PC-3 (cell line): ENCODE results near the gene TEKTIP1.

Experiments used
- EZH2phosphoT487 ChIP-seq: fragments of 300-600 bp; sonication (generic); IDR thresholded peaks from 2 replicates; pipeline ENCODE4 v1.6.1; 2018; ENCODE audit warnings: mild to moderate bottlenecking, antibody characterized with exemption, low read length, borderline replicate concordance
- TF ChIP-seq, protein P1 (sequence below): fragments of 300-600 bp; sonication (generic); conservative IDR thresholded peaks from 2 replicates; pipeline ENCODE4 v1.5.1; 2017; ENCODE audit warnings: antibody characterized with exemption, low read depth, mild to moderate bottlenecking, low read length

- TF ChIP-seq, protein P1, sequence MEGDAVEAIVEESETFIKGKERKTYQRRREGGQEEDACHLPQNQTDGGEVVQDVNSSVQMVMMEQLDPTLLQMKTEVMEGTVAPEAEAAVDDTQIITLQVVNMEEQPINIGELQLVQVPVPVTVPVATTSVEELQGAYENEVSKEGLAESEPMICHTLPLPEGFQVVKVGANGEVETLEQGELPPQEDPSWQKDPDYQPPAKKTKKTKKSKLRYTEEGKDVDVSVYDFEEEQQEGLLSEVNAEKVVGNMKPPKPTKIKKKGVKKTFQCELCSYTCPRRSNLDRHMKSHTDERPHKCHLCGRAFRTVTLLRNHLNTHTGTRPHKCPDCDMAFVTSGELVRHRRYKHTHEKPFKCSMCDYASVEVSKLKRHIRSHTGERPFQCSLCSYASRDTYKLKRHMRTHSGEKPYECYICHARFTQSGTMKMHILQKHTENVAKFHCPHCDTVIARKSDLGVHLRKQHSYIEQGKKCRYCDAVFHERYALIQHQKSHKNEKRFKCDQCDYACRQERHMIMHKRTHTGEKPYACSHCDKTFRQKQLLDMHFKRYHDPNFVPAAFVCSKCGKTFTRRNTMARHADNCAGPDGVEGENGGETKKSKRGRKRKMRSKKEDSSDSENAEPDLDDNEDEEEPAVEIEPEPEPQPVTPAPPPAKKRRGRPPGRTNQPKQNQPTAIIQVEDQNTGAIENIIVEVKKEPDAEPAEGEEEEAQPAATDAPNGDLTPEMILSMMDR: no peak
- TF ChIP-seq EZH2phosphoT487: no peak
Measured at GRCh38 chr19:3512562-3513228, 26.3 kb upstream of the TEKTIP1 start.
